ENCODE results near the gene CPNE8.

The CPNE8 gene

GRCh38 chr12:38850461-38850860, 54.9 kb downstream of the CPNE8 start:
- TF ChIP-seq, protein P1, sequence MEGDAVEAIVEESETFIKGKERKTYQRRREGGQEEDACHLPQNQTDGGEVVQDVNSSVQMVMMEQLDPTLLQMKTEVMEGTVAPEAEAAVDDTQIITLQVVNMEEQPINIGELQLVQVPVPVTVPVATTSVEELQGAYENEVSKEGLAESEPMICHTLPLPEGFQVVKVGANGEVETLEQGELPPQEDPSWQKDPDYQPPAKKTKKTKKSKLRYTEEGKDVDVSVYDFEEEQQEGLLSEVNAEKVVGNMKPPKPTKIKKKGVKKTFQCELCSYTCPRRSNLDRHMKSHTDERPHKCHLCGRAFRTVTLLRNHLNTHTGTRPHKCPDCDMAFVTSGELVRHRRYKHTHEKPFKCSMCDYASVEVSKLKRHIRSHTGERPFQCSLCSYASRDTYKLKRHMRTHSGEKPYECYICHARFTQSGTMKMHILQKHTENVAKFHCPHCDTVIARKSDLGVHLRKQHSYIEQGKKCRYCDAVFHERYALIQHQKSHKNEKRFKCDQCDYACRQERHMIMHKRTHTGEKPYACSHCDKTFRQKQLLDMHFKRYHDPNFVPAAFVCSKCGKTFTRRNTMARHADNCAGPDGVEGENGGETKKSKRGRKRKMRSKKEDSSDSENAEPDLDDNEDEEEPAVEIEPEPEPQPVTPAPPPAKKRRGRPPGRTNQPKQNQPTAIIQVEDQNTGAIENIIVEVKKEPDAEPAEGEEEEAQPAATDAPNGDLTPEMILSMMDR (IDR thresholded peaks at IDR 0.05; ENCODE audit: borderline replicate concordance, control extremely low read depth, extremely low read depth, insufficient read depth, missing control alignments) = no peak
- no peak for DNase-seq (ENCODE audit: low spot score)
- in situ Hi-C loops (cut with MboI; ENCODE audit: low sequenced_read_pairs, unreplicated experiment) = no loop called here

DNA sequence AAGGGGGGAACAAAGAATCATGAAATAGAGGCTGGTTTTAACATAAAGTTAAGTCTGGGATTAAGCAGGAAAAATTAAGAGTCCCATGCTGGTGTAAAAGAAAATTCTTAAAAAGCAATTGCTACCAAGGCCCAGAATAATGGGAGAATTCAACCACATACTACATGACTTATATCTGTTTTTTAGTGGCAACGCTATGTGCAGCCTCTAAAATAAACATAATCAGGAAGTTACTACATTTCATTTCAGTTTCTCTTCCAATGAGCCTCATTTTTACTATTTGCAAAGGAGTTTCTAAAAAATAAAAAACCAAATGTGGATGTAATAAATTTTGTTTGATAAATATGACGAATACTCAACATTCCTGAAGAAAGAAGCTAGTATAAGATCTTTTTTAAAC, 58.1 kb downstream of the CPNE8 start:
- in situ Hi-C loops (cut with MboI; ENCODE audit: low sequenced_read_pairs, unreplicated experiment) = no loop called here
- TF ChIP-seq, protein P1 (IDR thresholded peaks at IDR 0.05; ENCODE audit: borderline replicate concordance, control extremely low read depth, extremely low read depth, insufficient read depth, missing control alignments) = no peak
- no peak for DNase-seq (ENCODE audit: low spot score)

- TF ChIP-seq, protein P1 (IDR thresholded peaks at IDR 0.05; ENCODE audit: borderline replicate concordance, control extremely low read depth, extremely low read depth, insufficient read depth, missing control alignments) = no peak
- in situ Hi-C loops (cut with MboI; ENCODE audit: low sequenced_read_pairs, unreplicated experiment) = no loop called here
- no peak for DNase-seq (ENCODE audit: low spot score)
These were observed 61.1 kb downstream of the CPNE8 start for GRCh38 chr12:38844267-38844666.

DNA sequence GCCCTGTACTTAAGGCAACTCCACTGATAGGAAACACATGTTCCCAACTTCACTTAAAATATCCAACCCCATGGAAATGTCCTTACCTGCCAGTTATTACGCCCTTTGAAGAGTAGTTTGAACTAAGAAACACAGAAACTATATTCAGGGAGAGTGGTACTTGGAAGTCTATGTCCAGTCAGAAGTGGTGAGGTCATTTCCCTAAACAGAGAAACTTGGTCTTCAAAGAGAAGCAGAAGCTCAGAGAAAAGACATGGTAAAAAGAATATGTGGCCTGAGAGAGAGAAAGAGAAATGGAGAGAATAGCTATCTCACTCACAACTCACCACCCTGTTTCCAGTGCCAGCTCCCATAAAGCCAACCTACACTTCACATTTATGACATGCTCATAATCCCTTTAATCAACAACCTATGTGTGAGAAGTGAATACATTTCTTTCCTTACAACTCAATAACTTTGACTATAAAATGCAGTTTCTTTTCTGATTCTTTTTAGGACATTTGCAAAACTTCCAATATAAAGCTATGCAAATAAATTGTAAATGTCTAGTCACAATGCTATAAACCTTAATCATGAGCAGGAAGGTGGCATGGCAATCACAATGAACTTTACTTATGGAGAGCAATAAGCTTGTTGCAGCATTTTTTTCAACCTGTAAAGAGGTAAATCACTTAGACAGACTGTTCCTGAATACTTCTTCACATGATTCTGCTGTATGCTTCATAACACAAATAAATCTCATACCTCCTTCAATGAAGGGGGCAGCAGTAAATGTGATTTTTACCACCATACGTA, 67.1 kb downstream of the CPNE8 start:
- TF ChIP-seq, protein P1 (IDR thresholded peaks at IDR 0.05; ENCODE audit: borderline replicate concordance, control extremely low read depth, extremely low read depth, insufficient read depth, missing control alignments) = no peak
- in situ Hi-C loops (cut with MboI; ENCODE audit: low sequenced_read_pairs, unreplicated experiment) = no loop called here
- no peak for DNase-seq (ENCODE audit: low spot score)

GRCh38 chr12:38831715-38832114, 73.7 kb downstream of the CPNE8 start:
- no peak for DNase-seq (ENCODE audit: low spot score)
- TF ChIP-seq, protein P1 (IDR thresholded peaks at IDR 0.05; ENCODE audit: borderline replicate concordance, control extremely low read depth, extremely low read depth, insufficient read depth, missing control alignments) = no peak
- in situ Hi-C loops (cut with MboI; ENCODE audit: low sequenced_read_pairs, unreplicated experiment) = no loop called here

DNA sequence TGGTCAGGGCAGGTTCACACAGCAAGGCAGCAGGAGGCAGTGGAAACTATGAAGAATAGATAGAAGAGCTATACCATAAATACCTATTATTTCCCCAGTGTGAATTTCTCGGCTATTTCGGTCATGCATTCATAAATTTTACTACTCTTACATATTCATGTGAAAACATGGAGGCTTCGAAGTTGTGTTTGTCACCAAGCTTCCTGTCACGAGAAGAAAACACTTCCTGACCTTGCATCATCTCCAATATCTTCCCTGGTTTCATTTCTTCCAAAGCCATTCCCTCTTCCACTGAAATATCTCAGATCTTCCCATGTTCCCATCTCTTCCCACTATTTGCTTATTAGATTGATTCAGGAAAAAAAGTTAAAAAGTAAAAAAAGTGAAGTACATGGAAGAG, 80.4 kb downstream of the CPNE8 start:
- in situ Hi-C loops (cut with MboI; ENCODE audit: low sequenced_read_pairs, unreplicated experiment) = no loop called here
- no peak for DNase-seq (ENCODE audit: low spot score)
- TF ChIP-seq, protein P1 (IDR thresholded peaks at IDR 0.05; ENCODE audit: borderline replicate concordance, control extremely low read depth, extremely low read depth, insufficient read depth, missing control alignments) = no peak

Measured in GM13976 (cell line).